GM18505 (cell line): Measurements from ENCODE around the gene NXN.
"Not testable (repeated sequence)": the region's sequence is repeated elsewhere in the genome, so short reads cannot be mapped to it uniquely, and the experiment has no call there.

Experiments
- ATAC-seq: cut with Tn5 transposase; IDR thresholded peaks from one replicate; pipeline ENCODE4 v1.9.1; 2021; ENCODE audit not compliant: unreplicated experiment
- POLR2A ChIP-seq: IDR thresholded peaks from 4 replicates; pipeline ENCODE4 v1.6.1; 2011; ENCODE audit warnings: borderline replicate concordance; ENCODE audit not compliant: insufficient read depth, insufficient read length; ENCODE audit errors: extremely low read depth

NXN gene

DNA sequence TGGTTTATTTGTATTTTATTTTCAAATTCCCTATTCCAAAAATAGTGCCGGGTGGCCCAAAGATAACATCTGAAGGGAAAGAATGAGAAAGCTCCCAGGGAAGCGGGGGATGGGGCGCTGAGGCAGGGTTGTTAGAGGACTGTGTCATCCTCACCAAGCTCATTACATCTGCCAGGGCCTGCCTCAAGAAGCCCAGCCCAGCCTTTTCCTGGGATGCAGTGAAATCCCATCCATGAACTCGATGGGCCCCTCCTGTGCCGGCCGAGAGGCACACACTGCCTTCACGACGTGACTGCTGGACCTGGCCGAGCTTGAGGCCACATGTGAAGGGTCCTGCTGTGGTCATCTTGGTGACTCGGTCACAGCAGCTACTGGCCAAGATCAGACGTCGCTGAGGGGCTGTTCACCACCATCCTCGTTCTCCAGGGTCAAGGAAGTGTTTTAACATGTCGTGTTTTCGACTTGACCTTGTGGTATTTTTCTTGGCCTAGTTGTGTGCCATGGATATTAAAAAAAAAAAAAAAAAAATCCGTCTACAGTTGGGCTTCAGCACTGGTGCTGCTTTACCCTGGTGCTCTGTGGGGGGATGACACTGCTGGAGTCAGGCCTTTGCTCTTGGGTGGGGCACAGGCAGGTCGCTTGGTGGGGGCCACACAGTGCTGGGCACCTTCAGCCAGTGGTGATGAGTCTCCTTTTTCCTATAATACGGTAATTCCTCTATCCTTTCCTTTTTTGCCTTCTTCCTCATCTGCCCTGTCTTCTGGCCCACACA is 22.2 kb upstream of the NXN start:
- TF ChIP-seq POLR2A, result no peak
- ATAC-seq, result no peak

DNA sequence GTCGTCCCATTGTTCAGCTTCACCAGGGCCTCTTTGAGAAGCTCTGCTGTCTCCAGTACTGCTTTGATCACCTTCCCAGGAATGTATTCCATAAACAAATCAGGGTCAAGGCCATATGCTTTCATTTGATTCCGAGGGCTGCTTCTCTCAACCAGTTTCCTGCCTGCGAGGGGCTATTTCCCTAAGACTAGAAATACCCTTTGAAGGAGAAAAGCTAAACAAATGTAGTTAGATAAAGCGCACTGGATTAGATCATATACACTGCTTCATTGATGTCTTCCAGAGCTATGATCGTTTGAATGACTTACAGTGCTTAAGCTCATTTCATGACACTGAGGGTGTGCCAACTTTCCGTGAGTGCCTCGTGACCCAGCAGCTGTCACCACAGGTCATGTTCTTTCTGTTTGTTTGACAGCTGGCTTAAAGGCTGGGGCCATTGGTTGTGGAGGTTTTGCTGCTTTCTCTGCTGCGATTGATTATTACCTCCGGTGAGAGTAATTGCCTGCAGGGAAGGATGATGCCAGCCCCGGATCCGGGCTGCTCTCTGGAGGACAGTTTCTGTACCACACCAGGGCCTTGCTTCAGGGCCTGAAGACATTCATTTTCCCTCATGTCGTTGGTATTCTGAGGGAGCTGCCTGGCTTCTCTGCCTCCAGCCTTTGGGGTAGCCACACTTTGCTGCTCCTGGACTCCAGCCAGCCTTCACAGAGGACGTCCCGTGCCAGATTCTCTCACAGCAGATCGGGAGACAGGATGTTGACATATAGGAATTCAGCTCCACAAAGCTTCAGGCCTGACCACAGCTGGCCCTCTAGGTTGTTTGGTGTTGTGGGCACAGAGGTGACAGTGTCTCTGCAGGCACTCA is 21.3 kb upstream of the NXN start:
- no peak for ATAC-seq
- TF ChIP-seq POLR2A, result no peak

DNA sequence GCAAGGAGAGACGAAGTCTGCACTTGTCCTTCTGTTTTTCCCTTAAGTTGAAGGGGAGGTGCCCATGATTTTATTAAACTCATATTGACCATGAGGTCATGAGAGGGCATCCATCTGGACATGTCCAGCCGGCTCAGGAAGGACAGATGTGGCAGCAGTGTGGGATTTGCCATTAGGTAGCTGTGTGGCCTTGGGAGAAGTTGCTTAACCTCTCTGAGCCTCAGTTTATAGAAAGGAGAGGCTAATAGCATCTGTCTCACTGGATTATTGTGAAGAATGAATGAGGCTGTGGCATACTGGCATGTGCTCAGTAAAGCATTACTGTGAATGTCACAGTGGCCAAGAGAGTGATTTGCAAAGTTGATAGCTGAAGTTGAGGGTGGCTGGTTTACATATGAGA is 18.5 kb upstream of the NXN start:
- ATAC-seq, result no peak
- no peak for TF ChIP-seq POLR2A

DNA sequence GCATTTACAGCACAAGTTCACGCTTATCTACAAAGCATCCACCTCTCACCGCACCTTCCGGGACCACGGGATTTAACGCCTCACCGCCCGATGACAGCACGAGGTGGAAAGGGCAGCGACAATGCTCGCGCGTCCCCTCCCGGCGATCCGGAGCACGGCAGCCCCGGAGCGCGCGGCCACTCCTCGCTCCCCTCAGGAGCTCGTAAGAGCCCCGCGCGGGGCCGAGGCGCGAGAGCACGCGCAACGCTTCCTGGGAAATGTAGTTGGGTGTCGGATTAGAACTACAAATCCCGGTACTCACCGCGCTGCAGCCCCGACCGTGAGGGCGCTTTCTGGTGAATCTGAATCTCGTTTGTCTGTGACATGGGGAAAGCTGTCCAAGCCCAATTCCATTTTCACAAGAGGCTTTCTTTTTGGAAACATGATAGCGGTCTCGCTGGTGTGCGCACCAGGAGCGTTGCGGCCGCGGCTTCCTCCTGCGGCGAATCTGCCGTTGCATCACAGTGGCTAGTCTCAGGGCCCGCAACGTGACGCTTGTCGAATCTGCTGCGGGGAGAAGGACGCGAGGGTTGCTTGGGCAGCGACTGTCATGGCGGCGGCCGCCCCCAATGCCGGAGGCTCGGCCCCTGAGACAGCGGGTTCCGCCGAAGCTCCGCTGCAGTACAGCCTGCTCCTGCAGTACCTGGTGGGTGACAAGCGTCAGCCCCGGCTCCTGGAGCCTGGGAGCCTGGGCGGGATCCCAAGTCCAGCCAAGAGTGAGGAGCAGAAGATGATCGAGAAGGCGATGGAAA is 17.2 kb upstream of the NXN start, which contains the start of gene TIMM22:
Gene TIMM22, plus strand, starts transcription at position 576 of the 791 bp plus-strand sequence. Its CDS starts 14 bp downstream, at position 590.
- TF ChIP-seq POLR2A, result peak; percentile 91
- peak; percentile 87 for ATAC-seq

DNA sequence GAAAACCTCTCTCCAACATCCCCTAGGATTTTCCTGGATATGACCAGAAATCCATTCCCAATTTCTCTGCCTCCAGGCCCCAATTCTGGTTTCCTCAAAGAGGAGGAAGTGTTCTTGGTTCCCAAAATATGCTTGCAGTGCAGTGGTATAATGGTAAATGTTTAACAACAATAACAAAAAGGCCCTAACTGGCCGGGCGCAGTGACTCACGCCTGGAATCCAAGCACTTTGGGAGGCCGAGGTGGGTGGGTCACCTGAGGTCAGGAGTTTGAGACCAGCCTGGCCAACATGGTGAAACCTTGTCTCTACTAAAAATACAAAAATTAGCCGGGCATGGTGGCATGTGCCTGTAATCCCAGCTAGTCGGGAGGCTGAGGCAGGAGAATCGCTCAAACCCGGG is 15.7 kb upstream of the NXN start:
- not testable (repeated sequence) for ATAC-seq

DNA sequence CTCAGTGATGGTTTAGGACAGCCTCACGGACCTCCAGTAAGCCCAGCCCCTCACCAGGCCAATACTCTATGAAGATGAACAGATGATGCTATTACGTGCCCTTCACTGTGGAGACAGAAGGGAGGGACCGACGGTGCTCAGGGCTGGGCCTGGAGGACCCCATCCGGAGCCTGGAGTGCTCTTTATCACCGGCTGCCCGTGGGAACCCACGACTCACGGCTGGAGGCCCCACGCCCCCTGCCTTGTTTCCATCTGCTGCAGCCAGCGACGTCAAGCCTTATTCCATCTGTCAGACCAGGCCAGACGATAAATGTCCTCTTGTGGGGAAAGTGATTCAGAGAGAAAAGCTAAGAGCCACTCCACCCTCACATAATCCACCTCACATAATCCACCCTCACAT is 13.4 kb upstream of the NXN start:
- no peak for ATAC-seq
- no peak for TF ChIP-seq POLR2A

DNA sequence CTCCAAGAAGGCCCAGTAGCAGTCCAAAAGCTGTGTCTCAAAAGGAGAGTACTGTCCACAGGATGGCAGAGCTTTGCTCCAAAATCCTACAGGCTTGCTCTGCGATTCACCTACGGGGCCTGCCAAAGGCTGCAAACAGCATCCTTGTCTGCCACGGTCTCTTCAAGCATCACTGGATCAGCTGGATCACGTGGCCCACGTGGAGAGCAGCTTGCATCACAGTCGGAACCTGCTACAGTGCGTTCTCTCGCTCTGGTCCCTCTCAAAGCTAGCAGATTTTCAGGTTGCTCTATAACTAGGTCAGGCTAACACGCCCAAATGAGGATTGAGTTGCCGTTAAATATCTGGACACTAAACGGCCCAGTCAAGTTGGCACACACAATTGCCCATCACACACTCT is 9.0 kb upstream of the NXN start:
- ATAC-seq, result no peak
- TF ChIP-seq POLR2A, result no peak

DNA sequence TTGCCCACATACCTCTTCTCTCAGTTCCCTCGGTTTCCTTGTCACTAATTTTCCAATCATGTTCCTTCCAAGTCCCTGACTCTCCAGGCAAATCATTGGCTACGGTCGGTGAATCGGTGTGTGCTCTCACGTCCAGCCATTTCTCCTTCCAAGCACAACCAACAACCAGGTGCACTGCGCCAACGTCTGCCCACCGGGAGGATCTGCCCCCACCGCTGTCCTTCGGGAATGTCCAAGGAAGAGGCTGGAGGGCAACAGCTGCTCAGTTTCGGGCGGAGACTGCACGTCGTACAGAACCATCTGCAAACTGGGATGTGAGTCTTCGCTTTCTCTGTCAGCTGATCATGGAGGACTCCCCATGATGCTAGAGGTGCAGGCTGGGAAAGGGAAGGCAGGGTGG is 8.4 kb upstream of the NXN start:
- no peak for TF ChIP-seq POLR2A
- ATAC-seq, result no peak

DNA sequence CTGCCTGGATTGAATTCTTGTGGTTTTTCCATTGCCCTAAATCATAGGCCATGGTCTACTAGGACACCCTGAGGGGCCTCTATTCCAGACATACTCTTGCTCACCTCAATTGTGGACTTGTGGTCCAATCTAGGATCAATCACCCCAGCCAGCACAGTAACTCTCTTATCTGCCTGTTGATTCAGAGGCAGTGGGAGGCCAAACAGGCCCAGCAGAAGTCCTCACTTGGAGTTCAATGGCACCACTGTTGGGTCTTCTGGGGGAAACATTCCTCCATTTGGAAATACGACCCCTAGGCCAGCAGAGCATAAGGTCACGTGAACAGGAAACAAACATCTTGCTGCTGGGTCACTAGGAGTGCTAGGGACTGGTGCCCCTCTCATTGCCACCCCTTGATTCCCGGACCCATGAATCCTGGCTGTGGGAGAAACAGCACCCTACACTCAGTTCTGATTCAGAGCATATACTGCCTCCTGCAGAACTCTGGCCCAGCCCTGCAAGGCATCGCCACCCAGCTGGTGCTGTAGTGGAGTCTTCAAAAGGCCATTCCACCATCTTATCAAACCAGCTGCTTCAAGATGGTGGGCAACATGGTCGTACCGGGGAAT is 6.8 kb upstream of the NXN start:
- no peak for TF ChIP-seq POLR2A
- ATAC-seq, result no peak

DNA sequence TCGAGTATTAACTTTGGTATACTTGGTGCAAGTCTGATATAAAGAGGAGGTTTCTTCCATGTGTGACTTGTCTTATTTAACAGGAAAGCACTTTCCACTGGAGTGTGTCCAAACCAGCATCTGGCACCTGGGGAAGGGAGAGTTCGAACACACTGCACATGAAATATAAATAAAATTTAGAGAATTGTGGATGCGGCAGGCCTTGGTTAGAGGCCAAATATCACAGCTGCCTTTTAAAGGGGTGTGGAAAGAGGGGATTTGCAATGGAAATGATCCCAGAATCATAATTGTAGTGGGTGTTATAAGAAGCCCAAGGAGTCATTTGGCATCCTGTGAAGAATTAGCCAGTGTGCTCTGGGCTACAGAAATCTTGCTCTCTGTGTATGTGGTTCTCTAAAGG is 4.3 kb upstream of the NXN start:
- no peak for TF ChIP-seq POLR2A
- ATAC-seq, result no peak

DNA sequence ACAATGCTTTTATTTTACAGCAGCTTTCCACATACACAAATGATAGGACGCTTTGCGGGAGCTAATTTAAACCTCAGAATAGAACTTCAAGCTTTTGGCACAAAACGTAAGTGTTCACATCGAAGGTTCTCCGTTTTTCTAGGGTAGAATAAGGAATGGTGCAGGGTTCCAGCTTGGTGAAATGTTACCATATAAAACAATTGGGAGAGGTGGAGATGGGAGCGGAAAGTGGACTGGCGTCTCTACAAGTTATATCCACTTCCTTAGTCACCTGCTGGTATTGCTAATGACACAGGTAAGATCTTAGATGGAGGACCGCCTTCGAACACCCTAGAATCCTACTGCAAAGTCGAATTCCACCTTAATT is 1.7 kb upstream of the NXN start:
- TF ChIP-seq POLR2A, result no peak
- ATAC-seq, result no peak

DNA sequence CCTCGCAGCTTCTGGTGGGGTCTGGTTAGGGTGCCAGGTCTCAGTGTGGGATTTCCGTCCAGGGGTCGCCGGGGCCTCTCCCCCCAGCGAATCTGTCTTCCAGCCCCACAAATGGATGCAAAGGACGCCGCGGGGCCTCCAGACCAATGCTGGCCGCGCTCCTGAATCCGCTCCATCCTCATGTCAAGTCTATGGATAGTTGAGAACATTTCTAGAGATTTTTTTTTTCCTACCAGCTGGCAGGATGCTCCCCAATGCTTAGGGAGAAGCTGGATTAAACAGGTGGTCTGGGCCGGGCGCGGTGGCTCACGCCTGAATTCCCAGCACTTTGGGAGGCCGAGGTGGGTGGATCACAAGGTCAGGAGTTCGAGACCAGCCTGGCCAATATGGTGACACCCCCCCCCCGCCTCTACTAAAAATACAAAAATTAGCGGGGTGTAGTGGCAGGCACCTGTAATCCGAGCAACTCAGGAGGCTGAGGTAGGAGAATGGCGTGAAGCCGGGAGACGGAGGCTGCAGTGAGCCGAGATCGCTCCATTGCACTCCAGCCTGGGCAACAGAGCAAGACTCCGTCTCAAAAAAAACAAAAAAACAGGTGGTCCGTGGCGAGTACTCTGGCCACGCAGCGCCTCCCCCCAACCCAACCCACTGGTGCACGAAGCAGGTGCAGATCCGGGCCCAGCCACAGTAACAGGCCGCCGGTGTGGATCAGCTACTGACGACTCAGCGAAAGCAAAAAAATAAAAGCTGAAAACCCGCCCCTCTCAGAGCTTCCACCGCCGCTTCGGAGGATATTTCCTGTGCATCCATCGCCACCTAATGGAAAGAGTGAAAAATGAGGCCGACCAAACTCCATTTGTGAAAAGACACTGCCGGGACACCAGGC is 1.1 kb upstream of the NXN start:
- no peak for ATAC-seq
- no peak for TF ChIP-seq POLR2A

DNA sequence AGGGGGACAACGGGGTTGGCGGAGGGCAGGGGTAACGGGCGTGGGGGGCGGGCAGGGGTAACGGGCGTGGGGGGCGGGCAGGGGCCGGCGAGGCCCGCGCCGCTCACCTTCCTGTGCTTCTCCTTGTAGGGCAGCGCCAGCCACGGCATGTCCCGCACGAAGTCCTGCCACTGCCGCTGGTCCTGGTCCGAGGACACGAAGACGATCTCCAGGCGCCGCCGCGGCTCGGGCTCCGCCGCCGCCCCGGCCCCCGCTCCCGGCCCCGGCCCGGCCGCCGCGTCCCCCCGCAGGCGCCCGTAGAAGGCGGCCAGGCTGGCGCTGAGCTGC is 401 bp downstream of the NXN start:
- no peak for ATAC-seq
- TF ChIP-seq POLR2A, result no peak
